ENCODE results near the gene HOXC5. TPM values are rescaled to one million over a fixed set of nuclear protein-coding genes. Genes with fewer than 3 reads are reported as not detected.

The HOXC5 gene
- total and polyA plus RNA-seq, 4 donors: not detected

DNA sequence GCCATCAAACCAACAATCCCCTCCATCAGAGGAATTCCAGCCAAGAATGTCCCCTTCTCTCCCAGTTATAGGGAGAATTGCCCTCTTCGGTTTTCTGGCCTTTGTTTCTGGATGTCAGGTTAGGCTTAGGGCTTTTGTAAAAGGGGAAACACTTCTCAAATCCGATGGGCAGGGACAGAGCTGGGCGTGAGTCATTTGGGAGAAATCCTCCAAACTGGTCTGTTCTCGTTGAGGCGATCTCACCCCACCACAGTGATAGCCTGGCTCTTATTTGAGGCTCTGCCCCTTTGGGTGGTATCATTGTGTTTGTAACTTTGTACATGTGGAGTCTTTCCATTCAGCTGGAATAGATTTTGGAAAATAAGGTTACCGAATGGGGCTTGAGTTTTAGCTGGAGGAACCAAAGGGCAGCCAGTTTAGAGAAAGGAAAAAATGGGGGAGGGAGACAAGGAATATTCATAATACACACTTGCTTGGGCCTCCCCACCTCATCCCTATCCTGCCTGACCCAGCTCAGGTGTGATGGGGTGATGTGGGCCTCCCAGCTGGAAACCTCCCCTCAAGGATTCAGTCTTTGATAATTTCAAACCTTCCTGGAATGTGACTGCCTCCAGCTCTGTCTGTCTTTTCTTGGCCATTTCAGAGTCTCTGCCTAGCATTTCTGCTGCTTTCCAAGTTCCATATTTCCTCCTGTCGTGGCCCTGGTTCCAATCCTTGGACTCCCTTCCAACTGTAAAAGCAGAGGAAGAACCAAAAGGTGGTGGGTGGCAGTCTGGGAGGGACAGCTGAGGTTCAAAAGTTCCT, 28.3 kb downstream of the HOXC5 start:
- Histone ChIP-seq H3K4me1 (ENCODE audit: control insufficient read depth in 4 of 4, insufficient read depth in 4 of 4, low read length in 3 of 4) (no peaks in the 10 kb centered on the region), H3K27me3 (ENCODE audit: control insufficient read depth in 4 of 4, insufficient read depth in 4 of 4, low read length in 3 of 4) (peaks cover 0 to 31% (median 4%) of the 10 kb centered on the region in 4 donors), H3K9me3 (ENCODE audit: control insufficient read depth in 4 of 4, low read length in 3 of 4) (no peaks in the 10 kb centered on the region), H3K27ac (ENCODE audit: low read depth in 1 of 2, low read length in 2 of 2) (no peak overlapping the region), H3K9ac (ENCODE audit: low read depth in 1 of 2, low read length in 2 of 2) (no peak overlapping the region), H3K4me3 (ENCODE audit: low read depth in 1 of 3, low read length in 3 of 3) (no peak overlapping the region), H3K36me3 (ENCODE audit: control insufficient read depth in 4 of 4, insufficient read depth in 3 of 4, low read depth in 1 of 4, low read length in 3 of 4) (no peaks in the 10 kb centered on the region)
- 41% methylated on average over 7 of the region's 7 CpGs for WGBS
- no peak for DNase-seq (ENCODE audit: low spot score)
- TF ChIP-seq SP1 (IDR thresholded peaks at IDR 0.05) (no peak), RAD21 (IDR thresholded peaks at IDR 0.05) (no peak), JUND (IDR thresholded peaks at IDR 0.05) (no peak), HNF4A (conservative IDR thresholded peaks at IDR 0.05) (no peak)
- TF ChIP-seq, protein P1, sequence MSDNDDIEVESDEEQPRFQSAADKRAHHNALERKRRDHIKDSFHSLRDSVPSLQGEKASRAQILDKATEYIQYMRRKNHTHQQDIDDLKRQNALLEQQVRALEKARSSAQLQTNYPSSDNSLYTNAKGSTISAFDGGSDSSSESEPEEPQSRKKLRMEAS (IDR thresholded peaks at IDR 0.05): no peak
- TF ChIP-seq, protein P2, sequence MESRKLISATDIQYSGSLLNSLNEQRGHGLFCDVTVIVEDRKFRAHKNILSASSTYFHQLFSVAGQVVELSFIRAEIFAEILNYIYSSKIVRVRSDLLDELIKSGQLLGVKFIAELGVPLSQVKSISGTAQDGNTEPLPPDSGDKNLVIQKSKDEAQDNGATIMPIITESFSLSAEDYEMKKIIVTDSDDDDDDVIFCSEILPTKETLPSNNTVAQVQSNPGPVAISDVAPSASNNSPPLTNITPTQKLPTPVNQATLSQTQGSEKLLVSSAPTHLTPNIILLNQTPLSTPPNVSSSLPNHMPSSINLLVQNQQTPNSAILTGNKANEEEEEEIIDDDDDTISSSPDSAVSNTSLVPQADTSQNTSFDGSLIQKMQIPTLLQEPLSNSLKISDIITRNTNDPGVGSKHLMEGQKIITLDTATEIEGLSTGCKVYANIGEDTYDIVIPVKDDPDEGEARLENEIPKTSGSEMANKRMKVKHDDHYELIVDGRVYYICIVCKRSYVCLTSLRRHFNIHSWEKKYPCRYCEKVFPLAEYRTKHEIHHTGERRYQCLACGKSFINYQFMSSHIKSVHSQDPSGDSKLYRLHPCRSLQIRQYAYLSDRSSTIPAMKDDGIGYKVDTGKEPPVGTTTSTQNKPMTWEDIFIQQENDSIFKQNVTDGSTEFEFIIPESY (IDR thresholded peaks at IDR 0.05): no peak
- TF ChIP-seq, protein P3, sequence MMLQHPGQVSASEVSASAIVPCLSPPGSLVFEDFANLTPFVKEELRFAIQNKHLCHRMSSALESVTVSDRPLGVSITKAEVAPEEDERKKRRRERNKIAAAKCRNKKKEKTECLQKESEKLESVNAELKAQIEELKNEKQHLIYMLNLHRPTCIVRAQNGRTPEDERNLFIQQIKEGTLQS (IDR thresholded peaks at IDR 0.05): no peak

DNA sequence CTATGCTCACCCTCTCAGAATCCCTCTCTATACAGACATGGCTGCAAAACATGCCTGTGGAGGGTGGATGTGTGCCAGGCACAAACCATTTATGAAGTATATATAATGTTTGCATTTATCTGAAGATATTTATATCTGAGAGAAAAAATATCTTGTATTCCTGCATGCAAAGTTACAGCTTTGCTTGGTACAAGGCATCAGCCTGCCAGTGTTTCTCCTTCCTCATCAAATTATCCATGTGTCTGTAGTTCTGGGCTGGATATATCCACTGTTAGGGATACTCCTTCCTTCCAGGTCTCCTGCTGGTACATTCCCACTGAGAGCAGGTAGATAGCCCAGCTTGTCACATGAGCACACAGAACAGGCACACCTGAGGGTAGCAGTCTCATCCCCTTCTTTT, 32.8 kb downstream of the HOXC5 start:
- H3K36me3 ChIP-seq (ENCODE audit: control insufficient read depth in 4 of 4, insufficient read depth in 3 of 4, low read depth in 1 of 4, low read length in 3 of 4): no peaks in the 10 kb centered on the region
- DNase-seq (ENCODE audit: low spot score): no peak
- TF ChIP-seq FOXA1 (IDR thresholded peaks at IDR 0.05) (no peak), YY1 (IDR thresholded peaks at IDR 0.05) (no peak), SP1 (IDR thresholded peaks at IDR 0.05) (no peak)
- no peak overlapping the region for H3K9ac ChIP-seq (ENCODE audit: low read depth in 1 of 2, low read length in 2 of 2)
- H3K4me3 ChIP-seq (ENCODE audit: low read depth in 1 of 3, low read length in 3 of 3): no peak overlapping the region
- no peak overlapping the region for H3K27ac ChIP-seq (ENCODE audit: low read depth in 1 of 2, low read length in 2 of 2)
- no peaks in the 10 kb centered on the region for H3K4me1 ChIP-seq (ENCODE audit: control insufficient read depth in 4 of 4, insufficient read depth in 4 of 4, low read length in 3 of 4)
- H3K27me3 ChIP-seq (ENCODE audit: control insufficient read depth in 4 of 4, insufficient read depth in 4 of 4, low read length in 3 of 4): peaks cover 0 to 22% (median 3%) of the 10 kb centered on the region in 4 donors
- H3K9me3 ChIP-seq (ENCODE audit: control insufficient read depth in 4 of 4, low read length in 3 of 4): no peaks in the 10 kb centered on the region

DNA sequence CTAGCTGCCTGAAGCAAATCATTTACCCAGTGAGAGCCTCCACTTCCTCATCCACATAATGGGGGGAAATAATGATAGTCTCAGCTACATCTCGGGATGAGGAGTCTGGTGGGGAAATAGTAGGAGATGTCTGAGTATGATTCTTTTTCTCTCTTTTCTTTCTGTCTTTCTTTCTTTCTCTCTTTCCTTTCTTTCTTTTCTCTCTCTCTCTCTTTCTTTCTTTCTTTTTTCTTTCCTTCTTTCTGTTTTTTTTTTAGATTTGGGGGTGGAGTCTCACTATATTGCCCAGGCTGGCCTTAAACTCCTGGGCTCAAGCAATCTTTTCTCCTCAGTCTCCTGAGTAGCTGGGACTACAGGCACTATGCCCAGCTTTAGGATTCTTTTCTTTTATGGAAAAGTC, 33.6 kb downstream of the HOXC5 start:
- Histone ChIP-seq H3K4me1 (ENCODE audit: control insufficient read depth in 4 of 4, insufficient read depth in 4 of 4, low read length in 3 of 4) (no peaks in the 10 kb centered on the region), H3K27ac (ENCODE audit: low read depth in 1 of 2, low read length in 2 of 2) (no peak overlapping the region), H3K4me3 (ENCODE audit: low read depth in 1 of 3, low read length in 3 of 3) (no peak overlapping the region), H3K9me3 (ENCODE audit: control insufficient read depth in 4 of 4, low read length in 3 of 4) (no peaks in the 10 kb centered on the region), H3K9ac (ENCODE audit: low read depth in 1 of 2, low read length in 2 of 2) (no peak overlapping the region), H3K36me3 (ENCODE audit: control insufficient read depth in 4 of 4, insufficient read depth in 3 of 4, low read depth in 1 of 4, low read length in 3 of 4) (no peaks in the 10 kb centered on the region), H3K27me3 (ENCODE audit: control insufficient read depth in 4 of 4, insufficient read depth in 4 of 4, low read length in 3 of 4) (peaks cover 0 to 19% (median 2%) of the 10 kb centered on the region in 4 donors)
- DNase-seq (ENCODE audit: low spot score): no peak
- TF ChIP-seq JUND (IDR thresholded peaks at IDR 0.05) (no peak), HNF4G (IDR thresholded peaks at IDR 0.05) (no peak), GABPA (IDR thresholded peaks at IDR 0.05 in 1 of 2, conservative IDR thresholded peaks at IDR 0.05 in 1 of 2) (no peak), RXRA (IDR thresholded peaks at IDR 0.05) (no peak), FOXA1 (IDR thresholded peaks at IDR 0.05) (no peak), HNF4A (conservative IDR thresholded peaks at IDR 0.05) (no peak), EGR1 (IDR thresholded peaks at IDR 0.05; ENCODE audit: low read depth in 2 of 2) (no peak), NR2F2 (IDR thresholded peaks at IDR 0.05) (no peak)
- TF ChIP-seq, protein P3 (IDR thresholded peaks at IDR 0.05): no peak
- TF ChIP-seq, protein P4, sequence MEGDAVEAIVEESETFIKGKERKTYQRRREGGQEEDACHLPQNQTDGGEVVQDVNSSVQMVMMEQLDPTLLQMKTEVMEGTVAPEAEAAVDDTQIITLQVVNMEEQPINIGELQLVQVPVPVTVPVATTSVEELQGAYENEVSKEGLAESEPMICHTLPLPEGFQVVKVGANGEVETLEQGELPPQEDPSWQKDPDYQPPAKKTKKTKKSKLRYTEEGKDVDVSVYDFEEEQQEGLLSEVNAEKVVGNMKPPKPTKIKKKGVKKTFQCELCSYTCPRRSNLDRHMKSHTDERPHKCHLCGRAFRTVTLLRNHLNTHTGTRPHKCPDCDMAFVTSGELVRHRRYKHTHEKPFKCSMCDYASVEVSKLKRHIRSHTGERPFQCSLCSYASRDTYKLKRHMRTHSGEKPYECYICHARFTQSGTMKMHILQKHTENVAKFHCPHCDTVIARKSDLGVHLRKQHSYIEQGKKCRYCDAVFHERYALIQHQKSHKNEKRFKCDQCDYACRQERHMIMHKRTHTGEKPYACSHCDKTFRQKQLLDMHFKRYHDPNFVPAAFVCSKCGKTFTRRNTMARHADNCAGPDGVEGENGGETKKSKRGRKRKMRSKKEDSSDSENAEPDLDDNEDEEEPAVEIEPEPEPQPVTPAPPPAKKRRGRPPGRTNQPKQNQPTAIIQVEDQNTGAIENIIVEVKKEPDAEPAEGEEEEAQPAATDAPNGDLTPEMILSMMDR (IDR thresholded peaks at IDR 0.05; ENCODE audit: low read depth, low read length, missing input control): no peak
- 86% methylated on average over 1 of the region's 1 CpG for WGBS

Measured in liver (tissue), 9 donors.